ENCODE results near the gene TMEM43.

DNA sequence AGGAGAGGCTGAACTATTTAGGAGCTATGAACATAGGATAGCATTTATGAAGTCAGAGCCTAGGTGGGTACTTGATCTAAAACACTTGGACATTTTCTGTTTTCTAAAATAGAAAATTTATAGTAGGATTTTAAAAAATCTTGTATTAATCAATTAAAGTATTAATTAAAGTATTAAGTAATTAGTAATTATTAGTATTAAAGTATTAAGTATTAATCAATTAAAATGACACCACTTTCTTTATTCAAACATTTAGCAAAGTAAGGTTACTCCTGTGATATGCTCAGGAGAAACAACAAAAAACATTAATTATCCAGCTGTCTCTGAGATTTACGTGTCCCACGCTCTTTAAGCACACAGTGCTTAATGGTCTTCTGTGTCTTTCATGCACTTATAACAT, 32.4 kb upstream of the TMEM43 start:
- TF ChIP-seq YY1 (IDR thresholded peaks at IDR 0.05; ENCODE audit: extremely low read depth, insufficient replicate concordance, low read depth, low read length) (no peak), FOSL1 (IDR thresholded peaks at IDR 0.05; ENCODE audit: low read depth) (no peak), EGR1 (IDR thresholded peaks at IDR 0.05; ENCODE audit: low read depth) (no peak), SIN3A (IDR thresholded peaks at IDR 0.05; ENCODE audit: low read depth) (no peak), POLR2AphosphoS5 (IDR thresholded peaks at IDR 0.05; ENCODE audit: low read depth, low read length) (no peak), SP1 (IDR thresholded peaks at IDR 0.05; ENCODE audit: low read depth) (no peak)
- TF ChIP-seq, protein P1, sequence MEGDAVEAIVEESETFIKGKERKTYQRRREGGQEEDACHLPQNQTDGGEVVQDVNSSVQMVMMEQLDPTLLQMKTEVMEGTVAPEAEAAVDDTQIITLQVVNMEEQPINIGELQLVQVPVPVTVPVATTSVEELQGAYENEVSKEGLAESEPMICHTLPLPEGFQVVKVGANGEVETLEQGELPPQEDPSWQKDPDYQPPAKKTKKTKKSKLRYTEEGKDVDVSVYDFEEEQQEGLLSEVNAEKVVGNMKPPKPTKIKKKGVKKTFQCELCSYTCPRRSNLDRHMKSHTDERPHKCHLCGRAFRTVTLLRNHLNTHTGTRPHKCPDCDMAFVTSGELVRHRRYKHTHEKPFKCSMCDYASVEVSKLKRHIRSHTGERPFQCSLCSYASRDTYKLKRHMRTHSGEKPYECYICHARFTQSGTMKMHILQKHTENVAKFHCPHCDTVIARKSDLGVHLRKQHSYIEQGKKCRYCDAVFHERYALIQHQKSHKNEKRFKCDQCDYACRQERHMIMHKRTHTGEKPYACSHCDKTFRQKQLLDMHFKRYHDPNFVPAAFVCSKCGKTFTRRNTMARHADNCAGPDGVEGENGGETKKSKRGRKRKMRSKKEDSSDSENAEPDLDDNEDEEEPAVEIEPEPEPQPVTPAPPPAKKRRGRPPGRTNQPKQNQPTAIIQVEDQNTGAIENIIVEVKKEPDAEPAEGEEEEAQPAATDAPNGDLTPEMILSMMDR (IDR thresholded peaks at IDR 0.05 in 2 of 3, conservative IDR thresholded peaks at IDR 0.05 in 1 of 3; ENCODE audit: borderline replicate concordance in 1 of 3, insufficient read depth in 1 of 3, low read depth in 2 of 3, low read length in 2 of 3) = no peak
- TF ChIP-seq, protein P2, sequence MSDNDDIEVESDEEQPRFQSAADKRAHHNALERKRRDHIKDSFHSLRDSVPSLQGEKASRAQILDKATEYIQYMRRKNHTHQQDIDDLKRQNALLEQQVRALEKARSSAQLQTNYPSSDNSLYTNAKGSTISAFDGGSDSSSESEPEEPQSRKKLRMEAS (IDR thresholded peaks at IDR 0.05) = no peak
- TF ChIP-seq, protein P3, sequence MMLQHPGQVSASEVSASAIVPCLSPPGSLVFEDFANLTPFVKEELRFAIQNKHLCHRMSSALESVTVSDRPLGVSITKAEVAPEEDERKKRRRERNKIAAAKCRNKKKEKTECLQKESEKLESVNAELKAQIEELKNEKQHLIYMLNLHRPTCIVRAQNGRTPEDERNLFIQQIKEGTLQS (IDR thresholded peaks at IDR 0.05) = no peak
